HG03095 (cell line): ENCODE measurements around the gene POU2F3.
"Not testable (repeated sequence)": the region's sequence is repeated elsewhere in the genome, so short reads cannot be mapped to it uniquely, and the experiment has no call there.

Source experiments
- ATAC-seq: cut with Tn5 transposase; IDR thresholded peaks from one replicate; pipeline ENCODE4 v1.9.1; 2021; ENCODE audit warnings: moderate library complexity; ENCODE audit not compliant: unreplicated experiment

The POU2F3 gene

DNA sequence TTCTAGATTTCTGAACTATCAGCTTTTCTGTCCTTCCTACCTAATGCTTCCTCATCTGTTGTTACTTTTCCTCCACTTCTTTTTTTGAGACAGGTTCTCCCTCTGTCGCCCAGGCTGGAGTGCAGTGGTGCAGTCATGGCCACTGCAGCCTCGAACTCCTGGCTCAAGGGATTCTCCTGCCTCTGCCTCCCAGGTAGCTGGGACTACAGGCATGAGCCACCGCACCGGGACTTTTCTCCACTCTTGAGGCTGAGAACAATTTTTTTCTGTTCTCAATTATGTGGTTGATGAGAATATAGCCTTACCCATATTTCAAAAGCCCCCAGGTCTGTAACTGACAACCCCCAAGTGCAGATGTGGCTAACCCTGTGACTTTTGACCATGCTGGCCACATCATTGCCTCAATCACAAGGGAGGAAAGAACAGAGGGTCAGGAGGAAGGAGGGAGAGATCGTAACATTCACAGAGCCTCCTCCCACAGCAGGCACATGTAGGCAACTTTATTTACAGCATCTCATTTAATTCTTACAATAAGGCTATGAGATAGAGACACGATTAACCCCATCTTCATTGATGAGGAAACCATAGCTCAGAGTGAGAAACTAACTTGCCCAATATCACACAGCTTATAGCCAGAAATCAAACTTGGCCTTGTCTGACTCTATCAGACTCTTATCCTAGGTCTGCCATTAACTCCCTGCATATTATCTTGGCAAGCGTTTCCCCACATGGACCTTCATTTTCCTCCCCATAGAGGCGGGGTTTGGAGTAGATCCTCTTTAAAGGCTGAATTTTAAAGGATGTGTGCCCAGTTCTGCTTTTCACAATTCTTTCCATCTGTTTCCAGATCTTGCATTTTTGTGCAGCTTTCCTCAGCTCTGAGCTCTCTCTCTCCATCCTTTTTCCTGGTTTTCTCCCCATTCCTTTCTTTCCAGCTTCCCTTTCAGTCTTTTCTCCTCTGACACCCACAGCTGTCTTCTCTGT, 9.6 kb downstream of the POU2F3 start:
- no peak for ATAC-seq

DNA sequence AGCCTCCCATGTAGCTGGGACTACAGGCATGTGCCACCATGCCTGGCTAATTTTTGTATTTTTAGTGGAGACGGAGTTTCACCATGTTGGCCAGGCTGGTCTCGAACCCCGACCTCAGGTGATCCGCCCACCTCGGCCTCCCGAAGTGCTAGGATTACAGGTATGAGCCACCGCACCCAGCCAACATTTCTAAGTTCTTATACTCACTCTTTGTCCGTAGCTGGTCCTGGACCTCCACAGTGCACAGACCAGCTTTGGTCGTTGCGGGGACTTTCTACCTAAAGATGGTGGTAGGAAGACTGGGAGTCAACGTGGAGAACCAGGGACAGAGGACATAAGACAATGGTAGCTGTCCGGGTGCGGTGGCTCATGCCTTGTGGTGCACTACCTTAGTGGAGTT, 13.4 kb downstream of the POU2F3 start:
- not testable (repeated sequence) for ATAC-seq

DNA sequence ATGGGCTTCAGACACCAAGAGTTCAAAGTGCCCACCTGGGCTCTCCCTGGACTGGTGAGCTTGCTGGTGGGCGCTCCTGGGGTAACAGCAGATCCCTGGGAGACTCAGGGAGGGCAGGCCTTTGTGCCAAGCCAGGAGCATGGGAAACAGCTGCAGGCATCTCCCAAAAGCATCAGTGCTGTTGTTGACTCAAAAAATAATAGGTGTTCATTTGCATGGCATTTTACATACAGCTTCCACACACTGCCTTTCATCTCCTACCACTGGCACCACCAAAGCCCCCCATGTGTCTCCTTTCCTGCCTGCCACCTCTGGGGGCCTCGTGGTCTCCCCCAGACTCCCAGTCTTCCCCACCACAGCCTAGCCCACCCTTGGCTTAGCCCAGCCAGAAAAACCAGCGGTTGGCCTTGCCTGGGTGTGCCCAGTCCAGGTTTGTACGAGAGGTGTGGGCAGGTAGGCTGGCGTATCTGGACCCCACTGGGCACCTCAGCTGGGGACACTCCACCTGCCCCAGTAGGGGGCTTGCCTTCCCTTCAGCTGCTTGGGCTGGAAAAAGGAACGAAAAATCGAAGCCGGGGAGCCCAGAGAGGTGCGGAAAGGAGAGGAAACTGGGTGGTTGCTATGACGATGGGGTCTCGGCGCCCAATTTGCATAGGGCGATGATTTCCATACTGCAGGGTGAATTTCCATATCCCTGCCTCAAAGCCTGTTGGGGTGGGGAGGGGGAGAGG, 15.0 kb downstream of the POU2F3 start:
- ATAC-seq = no peak

DNA sequence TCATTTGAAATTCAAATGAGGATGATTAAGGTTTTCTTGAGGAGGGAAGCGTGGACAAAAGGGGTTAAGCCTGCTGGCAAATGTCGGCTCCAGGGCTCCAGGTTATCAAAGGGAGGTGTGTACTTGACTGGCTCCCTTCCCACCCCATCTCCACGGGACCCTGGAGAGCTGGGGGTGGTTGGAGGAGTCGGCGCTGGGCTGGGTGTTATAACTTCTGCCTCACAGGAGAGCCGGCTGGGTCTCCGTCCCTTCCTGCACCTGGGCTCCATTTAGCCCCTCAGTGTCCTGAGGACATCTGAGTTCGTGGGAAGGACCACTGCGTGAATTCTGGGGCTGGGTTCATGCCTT, 15.6 kb downstream of the POU2F3 start:
- ATAC-seq = no peak

DNA sequence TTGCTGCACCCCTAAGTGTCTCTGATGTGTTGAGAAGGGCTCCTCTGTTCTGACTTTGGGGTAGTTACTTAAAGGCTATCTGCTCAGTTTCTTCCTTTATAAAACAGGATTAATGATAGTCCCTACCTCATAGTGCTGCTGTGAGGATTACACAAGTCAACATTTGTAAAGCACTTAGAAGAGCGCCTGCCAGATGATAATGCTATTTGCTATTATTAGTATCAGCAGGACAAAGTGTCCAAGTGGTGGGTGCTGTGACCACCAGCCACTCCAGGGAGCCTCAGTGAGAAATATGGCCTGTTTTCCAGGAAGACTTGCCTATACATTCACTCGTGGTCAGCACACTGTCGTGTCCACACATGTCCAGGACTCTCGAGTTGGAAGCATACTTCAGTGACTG, 16.2 kb downstream of the POU2F3 start:
- no peak for ATAC-seq

DNA sequence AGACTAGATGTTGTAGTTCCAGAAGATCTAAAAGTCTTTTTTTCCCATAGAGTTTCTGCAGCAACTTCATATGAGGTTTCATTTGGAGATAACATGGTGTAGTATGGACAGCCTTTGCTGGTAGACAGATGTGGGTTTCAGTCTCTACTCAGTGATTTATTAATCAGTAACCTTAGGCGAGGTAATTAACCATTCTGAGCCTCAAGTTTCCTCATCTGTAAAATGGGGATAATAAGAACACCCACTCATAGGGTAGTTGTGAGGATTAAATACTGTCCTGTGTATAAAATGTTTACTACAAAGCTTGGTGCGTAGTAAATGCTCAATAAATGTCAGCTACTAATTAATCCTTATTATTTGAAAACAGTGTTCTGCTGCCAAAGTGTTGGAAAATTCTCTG, 16.8 kb downstream of the POU2F3 start:
- ATAC-seq = no peak

DNA sequence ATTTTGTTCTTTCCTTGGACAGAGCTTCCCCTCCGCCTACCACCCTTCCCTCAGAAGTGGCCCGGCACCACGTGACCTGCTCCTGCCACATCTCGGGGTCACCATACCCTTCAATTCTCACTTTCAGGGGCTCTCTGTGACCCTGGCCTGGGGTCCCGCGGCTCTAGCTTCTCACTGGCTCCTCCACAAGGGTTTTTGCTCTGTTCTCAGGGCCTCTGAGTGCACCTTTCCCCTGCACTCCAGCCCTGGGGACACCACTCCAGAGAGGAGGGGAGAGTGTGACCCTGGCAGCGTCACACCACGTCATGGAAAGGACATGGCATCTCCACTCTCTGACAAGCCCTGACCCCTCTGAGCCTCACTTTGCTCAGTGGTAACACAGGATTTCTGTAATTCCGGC, 17.4 kb downstream of the POU2F3 start:
- no peak for ATAC-seq

DNA sequence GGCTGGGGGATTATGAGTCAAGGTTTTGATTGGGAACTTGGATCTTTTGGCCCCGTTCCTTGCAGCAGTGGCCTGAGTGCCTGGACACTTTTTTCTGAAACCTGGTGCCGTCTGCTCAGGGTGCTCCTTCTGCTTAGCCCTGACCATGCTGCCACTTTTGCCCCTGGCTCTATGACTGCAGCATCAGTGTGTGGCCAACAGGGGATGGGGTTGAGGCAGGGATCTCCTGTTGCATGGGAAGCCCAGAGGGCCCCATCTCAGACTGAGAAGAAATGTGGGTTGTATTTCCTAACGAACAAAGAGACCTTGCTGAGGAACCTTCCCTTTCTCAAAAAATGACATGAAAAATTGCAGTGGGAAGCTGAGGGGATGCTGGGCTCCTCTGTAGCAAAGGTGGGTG, 18.7 kb downstream of the POU2F3 start:
- ATAC-seq = no peak

DNA sequence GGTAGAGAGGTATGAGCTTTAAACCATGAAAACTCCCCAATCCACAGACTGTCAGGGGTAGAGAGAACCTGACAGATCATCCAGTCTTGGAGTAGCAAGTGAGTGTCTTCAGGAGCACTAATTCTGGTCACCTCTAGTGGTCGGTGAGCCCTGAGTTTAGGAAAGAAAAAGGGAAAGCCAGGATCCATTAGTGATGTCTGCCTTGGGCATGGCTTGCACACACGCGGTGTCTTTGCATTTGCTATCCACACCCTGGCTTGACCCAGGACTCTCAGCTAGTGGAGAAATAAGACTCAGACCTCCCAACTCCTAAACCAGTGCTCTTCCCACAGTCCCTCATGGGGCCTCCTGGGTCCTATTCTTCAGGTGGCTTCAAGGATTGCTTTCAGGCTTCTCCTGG, 19.3 kb downstream of the POU2F3 start:
- ATAC-seq = no peak

DNA sequence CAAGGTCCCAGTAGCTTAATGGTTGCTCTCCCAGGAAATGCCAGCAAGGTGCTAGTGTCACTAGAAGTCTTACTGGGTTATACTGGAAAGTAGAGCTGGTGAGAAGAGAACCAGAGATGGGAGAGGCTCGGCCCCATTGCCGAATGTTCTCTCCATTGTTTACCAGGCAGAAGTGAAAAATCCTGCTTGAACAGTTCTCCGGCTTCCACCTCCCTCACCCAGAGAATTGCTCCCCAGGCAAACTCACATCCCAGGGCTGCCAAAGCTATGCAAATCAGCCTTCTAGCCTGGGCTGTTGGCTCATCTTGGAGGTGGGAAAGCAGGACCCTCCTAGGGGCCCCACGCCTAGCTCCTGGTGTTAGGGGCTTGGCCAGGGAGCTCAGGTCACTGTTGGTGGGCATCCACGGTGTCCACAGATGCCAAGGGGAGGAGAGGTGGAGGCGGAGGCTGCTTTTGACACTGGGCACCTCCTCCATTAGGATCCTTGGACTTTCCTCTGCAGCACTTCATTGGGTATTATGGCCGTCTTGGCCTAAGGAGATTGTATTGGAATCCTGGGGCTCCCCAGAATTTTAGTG, 20.1 kb downstream of the POU2F3 start:
- no peak for ATAC-seq

DNA sequence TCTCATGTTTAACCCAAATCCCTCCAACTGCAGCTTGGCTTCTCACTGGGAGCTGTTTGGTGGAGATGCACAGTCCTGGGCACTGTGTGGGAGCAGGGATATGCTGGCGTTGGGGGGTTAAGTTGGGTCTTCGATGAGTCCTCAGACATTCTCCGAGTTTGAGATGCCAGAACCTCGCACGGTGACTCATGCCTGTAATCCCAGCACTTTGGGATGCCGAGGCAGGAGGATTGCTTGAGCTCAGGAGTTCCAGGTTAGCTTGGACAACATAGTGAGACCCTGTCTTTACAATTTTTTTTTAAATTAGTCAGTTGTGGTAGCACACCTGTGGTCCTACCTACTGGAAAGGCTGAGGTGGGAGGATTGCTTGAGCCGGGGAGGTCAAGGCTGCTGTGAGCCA, 20.7 kb downstream of the POU2F3 start:
- ATAC-seq = no peak

DNA sequence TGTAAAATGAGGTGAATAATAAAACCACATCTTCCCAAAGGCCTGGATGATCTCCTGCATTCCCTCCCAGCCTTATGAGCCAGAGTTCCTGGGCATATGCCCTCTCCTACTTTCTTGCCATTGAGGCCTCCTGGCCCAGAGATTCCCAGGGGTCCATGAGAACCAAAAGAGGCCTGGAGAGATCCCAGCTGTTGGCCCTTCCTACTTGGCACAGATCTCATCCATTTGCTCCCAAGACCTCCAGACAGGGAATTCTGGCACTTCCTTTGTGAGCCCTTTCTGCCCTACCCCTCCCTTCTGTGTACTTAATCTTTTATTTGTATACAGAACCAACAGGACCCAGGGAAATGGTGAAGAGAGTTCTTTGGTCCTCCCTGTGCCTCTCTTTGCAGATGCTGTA, 21.4 kb downstream of the POU2F3 start:
- ATAC-seq = no peak

DNA sequence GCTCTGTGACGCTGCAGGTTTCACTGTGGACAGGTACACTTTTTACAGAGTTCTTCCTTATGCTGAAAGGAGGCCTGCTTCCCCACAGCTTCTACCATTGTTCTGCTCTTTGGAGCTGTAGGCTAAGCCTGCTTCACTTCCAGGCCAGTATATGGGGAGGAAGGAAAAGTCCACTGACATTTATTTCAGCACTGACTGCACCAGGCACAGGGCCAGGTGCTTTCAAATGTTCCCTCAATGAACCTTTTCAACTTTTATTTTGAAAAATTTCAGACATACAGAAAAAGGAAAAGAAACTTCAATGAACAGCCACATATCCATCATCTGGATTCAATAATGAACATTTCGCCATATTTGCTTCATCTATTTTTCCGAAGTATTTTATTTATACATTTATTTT, 22.0 kb downstream of the POU2F3 start:
- no peak for ATAC-seq

DNA sequence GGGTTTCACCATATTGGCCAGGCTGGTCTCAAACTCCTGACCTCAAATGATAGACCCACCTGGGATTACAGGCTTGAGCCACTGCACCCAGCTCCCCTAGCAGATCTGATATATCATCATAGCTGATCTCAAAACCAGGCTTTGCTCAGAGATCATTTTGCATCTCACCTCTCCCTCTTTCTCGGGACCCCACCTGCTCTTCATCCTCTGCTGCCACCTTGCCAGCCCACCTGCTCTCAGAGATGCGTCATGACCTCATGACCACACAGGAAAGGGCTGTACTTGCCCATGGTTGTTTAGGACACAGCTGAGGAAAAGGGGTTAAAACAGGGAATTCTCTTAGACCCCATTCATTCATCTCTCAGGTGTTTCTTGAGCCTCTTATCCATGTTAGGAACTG, 27.4 kb downstream of the POU2F3 start:
- no peak for ATAC-seq

DNA sequence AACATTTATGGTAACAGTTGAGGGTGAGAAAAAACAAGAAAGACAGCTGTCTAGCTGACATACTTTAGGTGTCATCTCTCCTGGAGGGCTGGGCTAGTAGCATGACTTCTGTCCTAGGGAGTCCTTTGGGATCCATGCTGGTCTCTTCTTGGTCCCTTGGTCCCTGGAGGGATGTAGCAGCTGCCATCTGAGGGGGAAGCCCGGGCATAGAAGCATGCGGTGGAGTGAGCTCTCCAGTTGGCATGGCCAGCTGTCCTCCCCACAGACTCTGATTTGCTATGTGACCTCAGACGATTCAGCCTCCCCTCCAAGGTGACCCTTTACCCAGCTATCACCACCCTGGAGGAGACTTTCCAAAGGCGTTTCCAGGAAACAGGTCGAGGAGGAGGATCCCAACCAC, 28.7 kb downstream of the POU2F3 start:
- no peak for ATAC-seq

DNA sequence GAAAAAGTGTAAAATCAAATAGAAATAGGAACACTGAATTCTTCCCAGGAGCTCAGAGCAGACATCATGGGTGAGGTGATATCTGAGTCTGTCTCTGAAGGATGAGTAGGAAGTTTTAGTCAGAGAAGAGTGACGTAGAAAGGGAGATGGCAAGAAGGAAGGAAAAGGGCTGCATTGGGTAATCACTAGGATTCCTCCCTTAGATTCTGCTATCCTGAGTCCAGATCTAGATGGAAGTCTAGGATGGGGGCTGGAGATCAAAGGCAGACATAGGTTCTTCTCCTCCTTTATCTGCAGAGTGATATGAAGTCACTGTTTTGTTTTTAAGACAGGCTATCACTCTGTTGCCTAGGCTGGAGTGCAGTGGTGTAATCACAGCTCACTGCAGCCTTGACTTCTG, 30.4 kb downstream of the POU2F3 start:
- ATAC-seq = no peak

DNA sequence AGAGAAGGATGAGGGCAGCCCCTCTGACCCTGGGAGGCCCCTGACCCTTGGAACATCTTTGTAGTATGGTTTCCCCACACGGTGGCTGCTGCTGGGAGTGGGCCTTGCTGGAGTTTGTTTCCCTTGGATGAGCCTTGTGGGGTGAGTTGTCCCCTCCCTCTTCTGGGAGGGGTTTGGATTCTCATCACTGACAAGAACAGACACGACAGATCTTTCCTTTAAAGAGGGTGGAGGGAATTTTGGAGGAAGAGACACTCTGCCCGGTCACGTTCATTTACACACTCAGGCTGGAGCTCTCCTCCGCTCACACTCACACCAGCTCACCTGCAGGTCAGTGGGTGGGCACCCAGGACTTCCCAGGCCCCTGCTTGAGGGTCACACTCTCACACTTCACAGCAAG, 31.7 kb downstream of the POU2F3 start:
- ATAC-seq = no peak

DNA sequence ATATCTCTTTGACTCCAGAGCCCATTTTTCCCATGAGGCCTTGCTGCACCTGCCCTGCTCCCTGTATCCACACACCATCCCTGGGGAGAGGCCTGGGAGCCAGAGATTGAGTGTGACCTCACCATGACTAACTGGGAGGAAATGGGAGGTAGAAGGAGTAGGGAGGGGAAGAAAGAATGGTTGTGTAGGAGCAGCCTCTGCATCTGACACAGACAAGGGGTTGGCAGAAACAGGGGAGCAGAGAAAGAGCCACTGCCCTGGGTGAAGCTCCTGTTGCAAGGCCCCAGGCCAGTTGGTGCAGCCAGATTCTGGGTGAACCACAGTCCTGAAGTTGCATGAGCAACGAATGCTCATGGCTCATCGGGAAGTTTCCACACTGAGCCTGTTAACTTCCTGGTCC, 32.4 kb downstream of the POU2F3 start:
- no peak for ATAC-seq

DNA sequence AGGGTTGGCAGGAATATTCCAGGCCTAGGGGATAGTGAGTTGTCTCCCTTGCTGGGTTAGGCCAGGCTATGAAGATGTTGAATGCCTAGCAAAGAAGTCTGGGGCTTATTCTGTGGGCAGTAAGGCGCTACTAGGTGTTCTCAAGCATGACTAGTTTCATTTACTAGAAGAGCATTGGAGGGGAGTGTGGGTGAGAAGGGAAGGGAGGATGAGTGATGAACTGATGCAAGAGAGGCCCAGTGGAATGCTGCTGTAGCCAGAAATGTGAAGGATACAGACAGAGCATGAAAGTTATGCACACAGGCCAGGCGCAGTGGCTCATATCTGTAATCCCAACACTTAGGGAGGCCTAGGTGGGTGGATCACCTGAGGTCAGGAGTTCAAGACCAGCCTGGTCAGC, 33.5 kb downstream of the POU2F3 start:
- ATAC-seq = no peak

DNA sequence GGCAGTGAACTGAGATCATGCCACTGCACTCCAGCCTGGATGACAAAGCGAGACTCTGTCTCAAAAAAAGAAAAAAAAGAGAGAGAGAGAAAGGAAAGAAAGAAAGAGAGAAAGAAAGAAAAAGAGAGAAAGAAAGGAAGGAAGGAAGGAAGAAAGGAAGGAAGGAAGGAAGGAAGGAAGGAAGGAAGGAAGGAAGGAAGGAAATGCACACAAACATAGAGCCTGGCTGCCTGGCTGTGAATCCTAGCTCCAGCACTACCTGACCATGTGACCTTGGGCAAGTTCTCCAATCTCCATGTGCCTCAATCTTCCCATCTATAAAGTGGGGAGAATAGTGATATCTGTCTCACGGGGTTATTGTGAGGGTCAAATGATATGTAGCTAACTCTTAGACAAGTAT, 34.0 kb downstream of the POU2F3 start:
- ATAC-seq = not testable (repeated sequence)

DNA sequence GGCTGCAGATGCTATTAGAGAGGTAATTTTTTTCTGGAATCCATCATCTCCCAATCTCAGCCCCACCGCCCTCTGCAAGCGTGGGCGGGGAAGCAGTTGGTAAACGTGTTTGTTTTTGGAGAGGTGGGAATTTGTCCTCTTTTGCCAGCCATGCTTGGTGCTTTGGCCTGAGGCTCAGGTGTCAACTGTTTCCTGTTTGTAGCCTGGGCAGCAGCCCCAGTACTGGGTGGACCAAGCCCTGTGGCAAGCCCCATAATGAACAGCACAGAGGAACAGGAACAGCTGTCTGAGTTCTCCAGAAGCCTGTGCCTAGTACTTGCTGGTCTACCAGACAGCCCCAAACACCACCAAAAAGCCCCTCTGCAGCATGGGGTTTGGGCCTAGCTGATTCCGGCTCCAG, 39.6 kb downstream of the POU2F3 start:
- no peak for ATAC-seq

DNA sequence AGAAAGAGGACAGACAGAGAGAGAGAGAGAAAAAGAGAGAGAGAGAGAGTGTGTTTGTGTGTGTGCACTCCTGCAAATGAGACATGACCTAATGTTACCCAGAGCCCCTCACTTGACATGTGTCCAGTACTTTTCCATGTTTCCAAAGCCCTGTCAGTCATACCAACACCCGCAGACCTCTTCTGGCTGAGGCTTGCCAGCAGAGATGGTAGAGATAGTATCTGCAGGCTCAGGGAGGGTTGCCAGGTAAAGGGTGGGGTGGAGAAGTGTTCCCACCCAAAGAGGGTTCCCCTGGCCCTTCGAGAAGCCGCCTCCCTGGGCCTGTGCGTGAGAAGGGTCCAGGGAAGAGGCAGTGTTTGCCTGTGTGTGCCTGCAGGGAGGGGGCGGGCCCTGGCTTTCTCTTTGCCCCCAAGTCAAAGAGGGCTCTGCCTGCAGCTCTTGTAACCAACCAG, 40.7 kb downstream of the POU2F3 start:
- ATAC-seq = no peak
